Measurements from ENCODE around the gene ABHD10. TPM values are rescaled to one million over a fixed set of nuclear protein-coding genes. Genes with fewer than 3 reads are reported as not detected.

ABHD10 gene
- total and polyA plus RNA-seq, 10 of the 15 experiments (the other 5 are each of a cell fraction or from before 2014, with no cell fraction given) = 12.3 to 51.0 (median 28.9) TPM

GRCh38 chr3:111989061-111989678 lies 10.3 kb downstream of the ABHD10 start (continued):
- TF ChIP-seq ZNF24 (IDR thresholded peaks at IDR 0.05) (no peak), CTCF (IDR thresholded peaks at IDR 0.05 in 2 of 3, conservative IDR thresholded peaks at IDR 0.05 in 1 of 3; ENCODE audit: control insufficient read depth in 2 of 3, extremely low read depth in 1 of 3, insufficient read depth in 1 of 3, low read depth in 3 of 3, low read length in 3 of 3) (peak; percentile 57 to 73 (median 68)), SRF (IDR thresholded peaks at IDR 0.05; ENCODE audit: low read depth in 2 of 2, low read length in 2 of 2) (no peak), ETV6 (conservative IDR thresholded peaks at IDR 0.05 in 1 of 2, IDR thresholded peaks at IDR 0.05 in 1 of 2; ENCODE audit: borderline replicate concordance in 1 of 2, low read depth in 1 of 2) (no peak), ZNF217 (IDR thresholded peaks at IDR 0.05) (no peak), SP1 (IDR thresholded peaks at IDR 0.05; ENCODE audit: low read depth, low read length) (no peak), YY1 (IDR thresholded peaks at IDR 0.05; ENCODE audit: low read depth, low read length) (0 out of 2 replicates have a peak, but pooled peaks have one; percentile 46), RB1 (IDR thresholded peaks at IDR 0.05; ENCODE audit: borderline replicate concordance) (no peak), ESRRA (IDR thresholded peaks at IDR 0.05; ENCODE audit: low read length) (no peak), IKZF1 (conservative IDR thresholded peaks at IDR 0.05) (no peak), BMI1 (IDR thresholded peaks at IDR 0.05; ENCODE audit: borderline replicate concordance) (no peak), CREB1 (IDR thresholded peaks at IDR 0.05; ENCODE audit: low read depth) (no peak), ZBTB33 (IDR thresholded peaks at IDR 0.05) (no peak), ATF7 (IDR thresholded peaks at IDR 0.05; ENCODE audit: low read depth) (no peak), SMC3 (IDR thresholded peaks at IDR 0.05; ENCODE audit: borderline replicate concordance, low read length) (peak; percentile 63; the same call in 1 of the 2 replicates), FOXK2 (IDR thresholded peaks at IDR 0.05) (no peak), BACH1 (IDR thresholded peaks at IDR 0.05; ENCODE audit: borderline replicate concordance) (no peak), SREBF2 (IDR thresholded peaks at IDR 0.05; ENCODE audit: low read length) (no peak), SIX5 (IDR thresholded peaks at IDR 0.05; ENCODE audit: low read depth, low read length, severe bottlenecking) (no peak), KAT2A (conservative IDR thresholded peaks at IDR 0.05; ENCODE audit: control insufficient read depth, low read depth, low read length) (no peak)
- TF ChIP-seq, protein P1, sequence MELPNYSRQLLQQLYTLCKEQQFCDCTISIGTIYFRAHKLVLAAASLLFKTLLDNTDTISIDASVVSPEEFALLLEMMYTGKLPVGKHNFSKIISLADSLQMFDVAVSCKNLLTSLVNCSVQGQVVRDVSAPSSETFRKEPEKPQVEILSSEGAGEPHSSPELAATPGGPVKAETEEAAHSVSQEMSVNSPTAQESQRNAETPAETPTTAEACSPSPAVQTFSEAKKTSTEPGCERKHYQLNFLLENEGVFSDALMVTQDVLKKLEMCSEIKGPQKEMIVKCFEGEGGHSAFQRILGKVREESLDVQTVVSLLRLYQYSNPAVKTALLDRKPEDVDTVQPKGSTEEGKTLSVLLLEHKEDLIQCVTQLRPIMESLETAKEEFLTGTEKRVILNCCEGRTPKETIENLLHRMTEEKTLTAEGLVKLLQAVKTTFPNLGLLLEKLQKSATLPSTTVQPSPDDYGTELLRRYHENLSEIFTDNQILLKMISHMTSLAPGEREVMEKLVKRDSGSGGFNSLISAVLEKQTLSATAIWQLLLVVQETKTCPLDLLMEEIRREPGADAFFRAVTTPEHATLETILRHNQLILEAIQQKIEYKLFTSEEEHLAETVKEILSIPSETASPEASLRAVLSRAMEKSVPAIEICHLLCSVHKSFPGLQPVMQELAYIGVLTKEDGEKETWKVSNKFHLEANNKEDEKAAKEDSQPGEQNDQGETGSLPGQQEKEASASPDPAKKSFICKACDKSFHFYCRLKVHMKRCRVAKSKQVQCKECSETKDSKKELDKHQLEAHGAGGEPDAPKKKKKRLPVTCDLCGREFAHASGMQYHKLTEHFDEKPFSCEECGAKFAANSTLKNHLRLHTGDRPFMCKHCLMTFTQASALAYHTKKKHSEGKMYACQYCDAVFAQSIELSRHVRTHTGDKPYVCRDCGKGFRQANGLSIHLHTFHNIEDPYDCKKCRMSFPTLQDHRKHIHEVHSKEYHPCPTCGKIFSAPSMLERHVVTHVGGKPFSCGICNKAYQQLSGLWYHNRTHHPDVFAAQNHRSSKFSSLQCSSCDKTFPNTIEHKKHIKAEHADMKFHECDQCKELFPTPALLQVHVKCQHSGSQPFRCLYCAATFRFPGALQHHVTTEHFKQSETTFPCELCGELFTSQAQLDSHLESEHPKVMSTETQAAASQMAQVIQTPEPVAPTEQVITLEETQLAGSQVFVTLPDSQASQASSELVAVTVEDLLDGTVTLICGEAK (IDR thresholded peaks at IDR 0.05; ENCODE audit: borderline replicate concordance) = no peak
- TF ChIP-seq, protein P2, sequence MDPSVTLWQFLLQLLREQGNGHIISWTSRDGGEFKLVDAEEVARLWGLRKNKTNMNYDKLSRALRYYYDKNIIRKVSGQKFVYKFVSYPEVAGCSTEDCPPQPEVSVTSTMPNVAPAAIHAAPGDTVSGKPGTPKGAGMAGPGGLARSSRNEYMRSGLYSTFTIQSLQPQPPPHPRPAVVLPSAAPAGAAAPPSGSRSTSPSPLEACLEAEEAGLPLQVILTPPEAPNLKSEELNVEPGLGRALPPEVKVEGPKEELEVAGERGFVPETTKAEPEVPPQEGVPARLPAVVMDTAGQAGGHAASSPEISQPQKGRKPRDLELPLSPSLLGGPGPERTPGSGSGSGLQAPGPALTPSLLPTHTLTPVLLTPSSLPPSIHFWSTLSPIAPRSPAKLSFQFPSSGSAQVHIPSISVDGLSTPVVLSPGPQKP (IDR thresholded peaks at IDR 0.05; ENCODE audit: low read depth, low read length) = no peak

All from GM12878 (cell line).